Measurements from ENCODE around the gene DST. TPM values are rescaled to one million over a fixed set of nuclear protein-coding genes. Genes with fewer than 3 reads are reported as not detected.
A peak's percentile ranks its signal among the peaks of the same experiment; 100 is the strongest.

DST gene
- total RNA-seq, 1 experiment from 2014 or later, result 76.0 TPM

DNA sequence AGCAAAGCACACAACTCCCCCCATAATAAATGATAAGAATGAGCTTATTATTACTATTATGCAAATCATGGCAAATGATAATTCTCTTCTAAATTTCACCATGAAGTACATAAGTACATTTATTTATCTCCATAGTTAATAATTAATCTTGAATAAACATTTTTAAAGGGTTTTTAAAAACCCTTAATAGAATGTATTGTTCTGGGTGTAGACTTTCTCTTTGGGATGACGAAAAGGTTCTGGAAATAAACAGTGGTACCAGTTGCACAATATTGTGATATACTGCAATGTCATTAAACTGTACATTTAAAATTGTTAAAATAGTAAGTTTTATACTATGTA, 18.0 kb downstream of the DST start:
- TF ChIP-seq CTCF (IDR thresholded peaks at IDR 0.05; ENCODE audit: insufficient read depth in 1 of 2, low read depth in 1 of 2, low read length in 1 of 2, severe bottlenecking in 1 of 2, unreplicated experiment in 1 of 2), result no peak
- ChIA-PET CTCF (no interaction called here), POLR2A (no interaction called here)
- intact Hi-C loops (cut with micrococcal nuclease; ENCODE audit: unreplicated experiment), result no loop called here
- Histone ChIP-seq H3K36me3 (ENCODE audit: control insufficient read depth, insufficient read depth, low read length) (no peaks in the 10 kb centered on the region), H3K4me3 (ENCODE audit: low read depth, low read length) (no peak overlapping the region), H3K27me3 (replicated peaks; ENCODE audit: control insufficient read depth, insufficient read depth, low read length) (no peaks in the 10 kb centered on the region), H3K4me1 (peaks cover 11% of the 10 kb centered on the region), H3K9me3 (no peaks in the 10 kb centered on the region)
- Mint-ChIP-seq H3K4me1 (ENCODE audit: low read depth, unreplicated experiment) (peaks cover 13% of the 10 kb centered on the region), H3K27me3 (ENCODE audit: insufficient read depth, unreplicated experiment) (no peaks in the 10 kb centered on the region), H3K4me3 (ENCODE audit: unreplicated experiment) (no peak overlapping the region), H3K36me3 (ENCODE audit: insufficient read depth, unreplicated experiment) (peaks cover 6% of the 10 kb centered on the region), H3K9me3 (ENCODE audit: unreplicated experiment) (no peaks in the 10 kb centered on the region), H3K27ac (ENCODE audit: unreplicated experiment) (no peak overlapping the region)
- BruUV-seq (replicated peaks), result no TSS peak
- DNase-seq, result no peak

GRCh38 chr6:56624046-56624727, 18.5 kb downstream of the DST start:
- intact Hi-C loops (cut with micrococcal nuclease; ENCODE audit: unreplicated experiment), result no loop called here

DNA sequence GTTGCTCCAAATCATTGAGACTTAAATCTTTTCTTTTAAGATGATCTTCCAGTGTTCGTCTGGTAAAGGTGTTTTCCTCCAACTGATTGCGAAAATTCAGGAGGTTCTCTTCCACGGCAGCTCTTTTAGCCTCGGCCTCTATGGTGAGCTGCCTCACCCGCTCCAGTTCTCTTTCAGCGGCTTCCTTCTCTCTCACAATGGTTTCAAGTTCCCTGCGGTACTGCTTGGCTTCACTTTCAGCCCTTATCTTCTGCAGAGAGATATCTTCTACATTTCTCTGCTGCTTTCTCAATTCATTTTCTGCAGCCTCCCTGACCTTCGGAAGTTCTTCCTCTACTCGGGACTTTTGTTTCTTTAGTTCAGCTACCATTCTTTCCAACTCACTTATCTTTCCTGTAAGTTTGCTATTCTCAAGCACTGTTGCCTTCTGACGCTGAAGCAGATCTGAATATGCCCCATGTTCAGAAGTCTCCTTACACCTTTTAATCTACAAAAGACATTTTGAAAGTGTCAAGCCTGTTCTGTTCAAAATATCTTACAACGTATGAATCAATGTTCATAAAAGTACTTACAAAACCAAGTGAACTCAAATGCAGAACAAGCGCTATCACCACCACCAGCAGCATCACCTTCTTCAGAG, 22.3 kb downstream of the DST start:
- no peak overlapping the region for H3K27ac Mint-ChIP-seq (ENCODE audit: unreplicated experiment)
- Histone ChIP-seq H3K36me3 (ENCODE audit: control insufficient read depth, insufficient read depth, low read length) (no peaks in the 10 kb centered on the region), H3K27me3 (replicated peaks; ENCODE audit: control insufficient read depth, insufficient read depth, low read length) (no peaks in the 10 kb centered on the region), H3K4me1 (peaks cover 11% of the 10 kb centered on the region), H3K4me3 (ENCODE audit: low read depth, low read length) (no peak overlapping the region), H3K9me3 (no peaks in the 10 kb centered on the region)
- BruUV-seq (replicated peaks), result no TSS peak
- H3K4me3 Mint-ChIP-seq (ENCODE audit: unreplicated experiment), result no peak overlapping the region
- no peaks in the 10 kb centered on the region for H3K9me3 Mint-ChIP-seq (ENCODE audit: unreplicated experiment)
- H3K27me3 Mint-ChIP-seq (ENCODE audit: insufficient read depth, unreplicated experiment), result no peaks in the 10 kb centered on the region
- peaks cover 6% of the 10 kb centered on the region for H3K36me3 Mint-ChIP-seq (ENCODE audit: insufficient read depth, unreplicated experiment)
- H3K4me1 Mint-ChIP-seq (ENCODE audit: low read depth, unreplicated experiment), result peaks cover 13% of the 10 kb centered on the region
- ChIA-PET POLR2A (no interaction called here), CTCF (no interaction called here)
- intact Hi-C loops (cut with micrococcal nuclease; ENCODE audit: unreplicated experiment), result no loop called here
- no peak for DNase-seq
- no peak for TF ChIP-seq CTCF (IDR thresholded peaks at IDR 0.05; ENCODE audit: insufficient read depth in 1 of 2, low read depth in 1 of 2, low read length in 1 of 2, severe bottlenecking in 1 of 2, unreplicated experiment in 1 of 2)

More at GRCh38 chr6:56624046-56624727, 18.5 kb downstream of the DST start:
- peaks cover 13% of the 10 kb centered on the region for H3K4me1 Mint-ChIP-seq (ENCODE audit: low read depth, unreplicated experiment)
- H3K27me3 ChIP-seq (replicated peaks; ENCODE audit: control insufficient read depth, insufficient read depth, low read length), result no peaks in the 10 kb centered on the region
- peaks cover 6% of the 10 kb centered on the region for H3K36me3 Mint-ChIP-seq (ENCODE audit: insufficient read depth, unreplicated experiment)
- no peaks in the 10 kb centered on the region for H3K27me3 Mint-ChIP-seq (ENCODE audit: insufficient read depth, unreplicated experiment)
- H3K27ac Mint-ChIP-seq (ENCODE audit: unreplicated experiment), result no peak overlapping the region
- H3K9me3 ChIP-seq, result no peaks in the 10 kb centered on the region
- H3K4me3 ChIP-seq (ENCODE audit: low read depth, low read length), result no peak overlapping the region
- no peak for TF ChIP-seq CTCF (IDR thresholded peaks at IDR 0.05; ENCODE audit: insufficient read depth in 1 of 2, low read depth in 1 of 2, low read length in 1 of 2, severe bottlenecking in 1 of 2, unreplicated experiment in 1 of 2)
- ChIA-PET POLR2A (no interaction called here), CTCF (no interaction called here)
- peaks cover 11% of the 10 kb centered on the region for H3K4me1 ChIP-seq
- H3K36me3 ChIP-seq (ENCODE audit: control insufficient read depth, insufficient read depth, low read length), result no peaks in the 10 kb centered on the region
- BruUV-seq (replicated peaks), result no TSS peak
- H3K9me3 Mint-ChIP-seq (ENCODE audit: unreplicated experiment), result no peaks in the 10 kb centered on the region
- DNase-seq, result peak in 1 of 2 experiments; percentile 10
- H3K4me3 Mint-ChIP-seq (ENCODE audit: unreplicated experiment), result no peak overlapping the region

All from Caco-2 (cell line).